GM23338 (cell line): ENCODE results near the gene SRP14.

Experiments
- CTCF ChIP-seq, 2 experiments: fragments of 200-600 bp in 1 of 2; sonication (generic) in 1 of 2; conservative IDR thresholded peaks; 2 replicates each; pipeline versions ENCODE4 v1.5.1 to v1.6.1; 2016 to 2017; ENCODE audit warnings: antibody characterized with exemption in 2 of 2, low read depth in 2 of 2, mild to moderate bottlenecking in 2 of 2, moderate library complexity in 1 of 2
- EZH2 ChIP-seq: fragments of 200-600 bp; sonication (generic); IDR thresholded peaks from one replicate; pipeline ENCODE4 v1.8.0; 2017; ENCODE audit warnings: antibody characterized with exemption, mild to moderate bottlenecking, low read depth; ENCODE audit not compliant: unreplicated experiment
- EZH2phosphoT487 ChIP-seq: fragments of 200-600 bp; sonication (generic); IDR thresholded peaks from one replicate; pipeline ENCODE4 v1.8.1; 2018; ENCODE audit warnings: antibody characterized with exemption; ENCODE audit not compliant: unreplicated experiment
- JUNB ChIP-seq: IDR thresholded peaks from one replicate; pipeline ENCODE4 v1.6.1; 2016; ENCODE audit warnings: antibody characterized with exemption; ENCODE audit not compliant: unreplicated experiment
- POLR2AphosphoS5 ChIP-seq: IDR thresholded peaks from 2 replicates; pipeline ENCODE4 v1.6.1; 2016; ENCODE audit warnings: antibody characterized with exemption, low read depth
- TF ChIP-seq, protein P1 (sequence below): IDR thresholded peaks from one replicate; pipeline ENCODE4 v1.6.1; 2018; ENCODE audit warnings: antibody characterized with exemption; ENCODE audit not compliant: unreplicated experiment

- no peak for TF ChIP-seq EZH2phosphoT487
- TF ChIP-seq CTCF (conservative IDR thresholded peaks at IDR 0.05; ENCODE audit: low read depth in 2 of 2), result no peak
- TF ChIP-seq, protein P1, sequence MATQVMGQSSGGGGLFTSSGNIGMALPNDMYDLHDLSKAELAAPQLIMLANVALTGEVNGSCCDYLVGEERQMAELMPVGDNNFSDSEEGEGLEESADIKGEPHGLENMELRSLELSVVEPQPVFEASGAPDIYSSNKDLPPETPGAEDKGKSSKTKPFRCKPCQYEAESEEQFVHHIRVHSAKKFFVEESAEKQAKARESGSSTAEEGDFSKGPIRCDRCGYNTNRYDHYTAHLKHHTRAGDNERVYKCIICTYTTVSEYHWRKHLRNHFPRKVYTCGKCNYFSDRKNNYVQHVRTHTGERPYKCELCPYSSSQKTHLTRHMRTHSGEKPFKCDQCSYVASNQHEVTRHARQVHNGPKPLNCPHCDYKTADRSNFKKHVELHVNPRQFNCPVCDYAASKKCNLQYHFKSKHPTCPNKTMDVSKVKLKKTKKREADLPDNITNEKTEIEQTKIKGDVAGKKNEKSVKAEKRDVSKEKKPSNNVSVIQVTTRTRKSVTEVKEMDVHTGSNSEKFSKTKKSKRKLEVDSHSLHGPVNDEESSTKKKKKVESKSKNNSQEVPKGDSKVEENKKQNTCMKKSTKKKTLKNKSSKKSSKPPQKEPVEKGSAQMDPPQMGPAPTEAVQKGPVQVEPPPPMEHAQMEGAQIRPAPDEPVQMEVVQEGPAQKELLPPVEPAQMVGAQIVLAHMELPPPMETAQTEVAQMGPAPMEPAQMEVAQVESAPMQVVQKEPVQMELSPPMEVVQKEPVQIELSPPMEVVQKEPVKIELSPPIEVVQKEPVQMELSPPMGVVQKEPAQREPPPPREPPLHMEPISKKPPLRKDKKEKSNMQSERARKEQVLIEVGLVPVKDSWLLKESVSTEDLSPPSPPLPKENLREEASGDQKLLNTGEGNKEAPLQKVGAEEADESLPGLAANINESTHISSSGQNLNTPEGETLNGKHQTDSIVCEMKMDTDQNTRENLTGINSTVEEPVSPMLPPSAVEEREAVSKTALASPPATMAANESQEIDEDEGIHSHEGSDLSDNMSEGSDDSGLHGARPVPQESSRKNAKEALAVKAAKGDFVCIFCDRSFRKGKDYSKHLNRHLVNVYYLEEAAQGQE, result no peak
- no peak for TF ChIP-seq JUNB
- no peak for TF ChIP-seq EZH2
- no peak for TF ChIP-seq POLR2AphosphoS5
These were observed 27.6 kb upstream of the SRP14 start for GRCh38 chr15:40066589-40066988.
